ENCODE measurements around the gene IL17RC. TPM values are rescaled to one million over a fixed set of nuclear protein-coding genes. Genes with fewer than 3 reads are reported as not detected.

IL17RC gene
- total and polyA plus RNA-seq, 2 donors from 2014 or later: 27.5 to 31.5 TPM

DNA sequence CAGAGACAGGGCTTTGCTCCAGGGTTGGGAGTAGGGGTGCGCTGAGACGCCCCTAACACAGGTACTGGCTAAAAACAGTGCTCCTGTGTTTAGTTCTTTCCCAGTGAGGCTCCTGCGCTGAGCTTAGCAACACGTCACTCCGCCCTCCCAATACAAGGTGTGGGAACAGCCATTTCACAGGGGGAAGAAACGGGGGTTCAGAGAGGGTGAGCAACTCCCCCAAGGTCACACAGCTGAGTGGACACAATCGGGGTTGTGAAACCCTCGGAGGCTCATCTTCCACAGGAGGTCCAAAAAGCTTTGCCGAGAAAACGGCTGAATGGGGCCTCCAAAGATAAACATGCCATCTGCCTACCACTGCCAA lies 34.7 kb downstream of the IL17RC start:
- DNase-seq (peak in 1 of 5 donors; percentile 11), FAIRE-seq (no peak)
- Histone ChIP-seq H3K36me3 (ENCODE audit: control insufficient read depth in 2 of 3, insufficient read depth in 3 of 3, low read length in 3 of 3) (no peaks in the 10 kb centered on the region), H3K9ac (ENCODE audit: low read length in 3 of 3) (peak overlapping the region in 2 of 3 donors; percentile 14 to 26), H3K9me3 (ENCODE audit: control insufficient read depth in 2 of 3, insufficient read depth in 1 of 3, low read length in 3 of 3) (no peaks in the 10 kb centered on the region), H3K27ac (ENCODE audit: low read depth in 2 of 2, low read length in 2 of 2) (no peak overlapping the region), H3K4me1 (ENCODE audit: control insufficient read depth in 2 of 3, insufficient read depth in 2 of 3, low read depth in 1 of 3, low read length in 3 of 3) (peaks cover 0 to 11% (median 0%) of the 10 kb centered on the region in 3 donors), H3K4me3 (ENCODE audit: low read length in 3 of 3) (peak overlapping the region; percentile 37 to 51 (median 49)), H3K27me3 (ENCODE audit: control insufficient read depth, insufficient read depth, low read length) (no peaks in the 10 kb centered on the region)
- TF ChIP-seq, protein P1, sequence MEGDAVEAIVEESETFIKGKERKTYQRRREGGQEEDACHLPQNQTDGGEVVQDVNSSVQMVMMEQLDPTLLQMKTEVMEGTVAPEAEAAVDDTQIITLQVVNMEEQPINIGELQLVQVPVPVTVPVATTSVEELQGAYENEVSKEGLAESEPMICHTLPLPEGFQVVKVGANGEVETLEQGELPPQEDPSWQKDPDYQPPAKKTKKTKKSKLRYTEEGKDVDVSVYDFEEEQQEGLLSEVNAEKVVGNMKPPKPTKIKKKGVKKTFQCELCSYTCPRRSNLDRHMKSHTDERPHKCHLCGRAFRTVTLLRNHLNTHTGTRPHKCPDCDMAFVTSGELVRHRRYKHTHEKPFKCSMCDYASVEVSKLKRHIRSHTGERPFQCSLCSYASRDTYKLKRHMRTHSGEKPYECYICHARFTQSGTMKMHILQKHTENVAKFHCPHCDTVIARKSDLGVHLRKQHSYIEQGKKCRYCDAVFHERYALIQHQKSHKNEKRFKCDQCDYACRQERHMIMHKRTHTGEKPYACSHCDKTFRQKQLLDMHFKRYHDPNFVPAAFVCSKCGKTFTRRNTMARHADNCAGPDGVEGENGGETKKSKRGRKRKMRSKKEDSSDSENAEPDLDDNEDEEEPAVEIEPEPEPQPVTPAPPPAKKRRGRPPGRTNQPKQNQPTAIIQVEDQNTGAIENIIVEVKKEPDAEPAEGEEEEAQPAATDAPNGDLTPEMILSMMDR (IDR thresholded peaks at IDR 0.05; ENCODE audit: borderline replicate concordance, extremely low read depth, insufficient read depth): no peak
- intact Hi-C loops (cut with DNase I): no loop called here

DNA sequence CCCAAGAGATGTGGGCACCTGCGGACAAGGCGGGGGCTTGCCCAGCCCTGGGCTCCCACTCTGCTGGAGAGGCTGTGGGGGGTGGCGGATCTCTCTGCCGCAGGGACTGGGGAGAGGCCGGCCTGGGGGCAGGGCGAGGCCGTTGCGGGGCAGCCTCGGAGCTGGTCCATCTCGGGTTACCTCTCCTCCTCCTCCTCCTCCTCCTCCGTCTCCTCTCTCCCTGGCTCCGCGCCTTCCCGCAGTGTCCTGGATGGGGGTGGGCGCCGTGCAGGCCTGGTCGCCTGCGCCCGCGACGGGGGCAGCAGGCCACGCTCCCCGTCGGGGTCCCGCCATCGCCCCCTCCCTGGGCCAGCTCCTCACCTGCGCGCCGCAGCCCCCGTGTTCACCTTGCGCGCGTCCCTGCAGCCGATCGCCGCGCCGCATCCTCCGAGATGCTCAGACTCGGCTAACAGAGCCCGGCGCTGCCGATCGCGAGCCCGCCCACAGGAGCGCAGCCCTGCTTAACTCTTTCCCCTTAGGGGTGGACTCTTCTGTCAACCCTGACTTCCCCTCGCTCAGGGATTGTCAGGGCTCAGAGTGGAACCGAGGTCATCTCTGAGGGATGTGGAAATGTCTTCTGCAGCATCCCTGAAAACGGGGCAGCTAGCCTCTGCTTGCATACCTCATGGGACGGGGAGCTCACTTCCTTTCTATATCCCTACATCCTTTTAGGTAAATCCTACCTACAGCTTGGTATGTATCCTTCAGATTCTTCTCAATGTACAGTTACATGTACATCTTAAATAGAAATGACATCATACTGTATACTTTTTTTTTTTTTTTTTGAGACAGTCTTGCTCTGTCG lies 35.3 kb downstream of the IL17RC start, which contains the start of gene PRRT3:
TSS of gene PRRT3 (minus strand) at position 447 of the 844 bp plus-strand sequence. CDS start 2,293 bp downstream, outside the sequence.
- peak; percentile 65 to 84 (median 76) for DNase-seq
- peak within 1 kb of the TSS in 2 of 3 donors; percentile 14 to 26 for H3K9ac ChIP-seq (ENCODE audit: low read length in 3 of 3)
- intact Hi-C loops (cut with DNase I): no loop called here

GRCh38 chr3:9955067-9955502 lies 38.2 kb downstream of the IL17RC start:
- peaks cover 0 to 5% (median 0%) of the 10 kb centered on the region in 3 donors for H3K4me1 ChIP-seq (ENCODE audit: control insufficient read depth in 2 of 3, insufficient read depth in 2 of 3, low read depth in 1 of 3, low read length in 3 of 3)
- intact Hi-C loops (cut with DNase I): no loop called here
- peak in 4 of 5 donors; percentile 58 to 83 (median 66) for DNase-seq
- no peaks in the 10 kb centered on the region for H3K36me3 ChIP-seq (ENCODE audit: control insufficient read depth in 2 of 3, insufficient read depth in 3 of 3, low read length in 3 of 3)
- TF ChIP-seq, protein P1 (IDR thresholded peaks at IDR 0.05; ENCODE audit: borderline replicate concordance, extremely low read depth, insufficient read depth): no peak
- no peaks in the 10 kb centered on the region for H3K27me3 ChIP-seq (ENCODE audit: control insufficient read depth, insufficient read depth, low read length)
- H3K9me3 ChIP-seq (ENCODE audit: control insufficient read depth in 2 of 3, insufficient read depth in 1 of 3, low read length in 3 of 3): no peaks in the 10 kb centered on the region
- H3K4me3 ChIP-seq (ENCODE audit: low read length in 3 of 3): no peak overlapping the region
- FAIRE-seq: no peak
- no peak overlapping the region for H3K27ac ChIP-seq (ENCODE audit: low read depth in 2 of 2, low read length in 2 of 2)
- H3K9ac ChIP-seq (ENCODE audit: low read length in 3 of 3): no peak overlapping the region

More for the DNA sequence above, 35.3 kb downstream of the IL17RC start, which contains the start of gene PRRT3:
- Histone ChIP-seq H3K27me3 (ENCODE audit: control insufficient read depth, insufficient read depth, low read length) (no peaks in the 10 kb centered on the region), H3K27ac (ENCODE audit: low read depth in 2 of 2, low read length in 2 of 2) (no peak within 1 kb of the TSS), H3K36me3 (ENCODE audit: control insufficient read depth in 2 of 3, insufficient read depth in 3 of 3, low read length in 3 of 3) (no peaks in the 10 kb centered on the region), H3K4me1 (ENCODE audit: control insufficient read depth in 2 of 3, insufficient read depth in 2 of 3, low read depth in 1 of 3, low read length in 3 of 3) (peaks cover 0 to 9% (median 0%) of the 10 kb centered on the region in 3 donors), H3K4me3 (ENCODE audit: low read length in 3 of 3) (peak within 1 kb of the TSS; percentile 37 to 51 (median 49)), H3K9me3 (ENCODE audit: control insufficient read depth in 2 of 3, insufficient read depth in 1 of 3, low read length in 3 of 3) (no peaks in the 10 kb centered on the region)
- FAIRE-seq: no peak
- TF ChIP-seq, protein P1 (IDR thresholded peaks at IDR 0.05; ENCODE audit: borderline replicate concordance, extremely low read depth, insufficient read depth): no peak

All from kidney (tissue), 14 donors.